ENCODE measurements around the gene S100A1.
"Not testable (repeated sequence)": the region's sequence is repeated elsewhere in the genome, so short reads cannot be mapped to it uniquely, and the experiment has no call there.

Gene S100A1

GRCh38 chr1:153659175-153659534, 30.9 kb downstream of the S100A1 start:
- no peak for TF ChIP-seq CTCF (IDR thresholded peaks at IDR 0.05; ENCODE audit: borderline replicate concordance, control extremely low read depth, extremely low read depth, insufficient read depth, missing control alignments)
- DNase-seq (ENCODE audit: low spot score), result no peak
- in situ Hi-C loops (cut with MboI; ENCODE audit: low sequenced_read_pairs, unreplicated experiment), result no loop called here

- no peak for DNase-seq (ENCODE audit: low spot score)
- no peak for TF ChIP-seq CTCF (IDR thresholded peaks at IDR 0.05; ENCODE audit: borderline replicate concordance, control extremely low read depth, extremely low read depth, insufficient read depth, missing control alignments)
- in situ Hi-C loops (cut with MboI; ENCODE audit: low sequenced_read_pairs, unreplicated experiment), result no loop called here
These were observed 31.4 kb downstream of the S100A1 start for GRCh38 chr1:153659656-153660055.

GRCh38 chr1:153661111-153661708, 33.0 kb downstream of the S100A1 start:
- in situ Hi-C loops (cut with MboI; ENCODE audit: low sequenced_read_pairs, unreplicated experiment), result no loop called here
- DNase-seq (ENCODE audit: low spot score), result no peak
- no peak for TF ChIP-seq CTCF (IDR thresholded peaks at IDR 0.05; ENCODE audit: borderline replicate concordance, control extremely low read depth, extremely low read depth, insufficient read depth, missing control alignments)

- DNase-seq (ENCODE audit: low spot score), result no peak
- in situ Hi-C loops (cut with MboI; ENCODE audit: low sequenced_read_pairs, unreplicated experiment), result no loop called here
These were observed 34.0 kb downstream of the S100A1 start for GRCh38 chr1:153662269-153662668.

GRCh38 chr1:153663211-153663610, 35.0 kb downstream of the S100A1 start:
- in situ Hi-C loops (cut with MboI; ENCODE audit: low sequenced_read_pairs, unreplicated experiment), result no loop called here
- no peak for DNase-seq (ENCODE audit: low spot score)
- no peak for TF ChIP-seq CTCF (IDR thresholded peaks at IDR 0.05; ENCODE audit: borderline replicate concordance, control extremely low read depth, extremely low read depth, insufficient read depth, missing control alignments)

More at GRCh38 chr1:153662269-153662668, 34.0 kb downstream of the S100A1 start:
- TF ChIP-seq CTCF (IDR thresholded peaks at IDR 0.05; ENCODE audit: borderline replicate concordance, control extremely low read depth, extremely low read depth, insufficient read depth, missing control alignments), result no peak

GRCh38 chr1:153667439-153667838, 39.2 kb downstream of the S100A1 start:
- no peak for DNase-seq (ENCODE audit: low spot score)
- no peak for TF ChIP-seq CTCF (IDR thresholded peaks at IDR 0.05; ENCODE audit: borderline replicate concordance, control extremely low read depth, extremely low read depth, insufficient read depth, missing control alignments)
- in situ Hi-C loops (cut with MboI; ENCODE audit: low sequenced_read_pairs, unreplicated experiment), result no loop called here

- in situ Hi-C loops (cut with MboI; ENCODE audit: low sequenced_read_pairs, unreplicated experiment); DNase-seq (ENCODE audit: low spot score): not testable (repeated sequence)
These were observed 40.4 kb downstream of the S100A1 start for GRCh38 chr1:153668672-153669071.
